HG03039 (cell line): ENCODE results near the gene AGXT.

ENCODE experiments used
- ATAC-seq: cut with Tn5 transposase; IDR thresholded peaks from one replicate; pipeline ENCODE4 v1.9.1; 2021; ENCODE audit warnings: mild to moderate bottlenecking, moderate library complexity; ENCODE audit not compliant: unreplicated experiment

The AGXT gene

GRCh38 chr2:240868286-240869108, at the start of gene AGXT:
Gene AGXT, plus strand, starts transcription at chr2:240868824. Its CDS starts 42 bp downstream, at chr2:240868866.
- ATAC-seq: no peak

GRCh38 chr2:240819126-240819857, 49.3 kb upstream of the AGXT start:
- ATAC-seq: no peak

- no peak for ATAC-seq
These were observed 48.6 kb upstream of the AGXT start, which contains the start of gene KIF1A for GRCh38 chr2:240819858-240820606. Gene KIF1A, minus strand, starts transcription at chr2:240820219. Its CDS starts 22,467 bp downstream, at chr2:240797752.

DNA sequence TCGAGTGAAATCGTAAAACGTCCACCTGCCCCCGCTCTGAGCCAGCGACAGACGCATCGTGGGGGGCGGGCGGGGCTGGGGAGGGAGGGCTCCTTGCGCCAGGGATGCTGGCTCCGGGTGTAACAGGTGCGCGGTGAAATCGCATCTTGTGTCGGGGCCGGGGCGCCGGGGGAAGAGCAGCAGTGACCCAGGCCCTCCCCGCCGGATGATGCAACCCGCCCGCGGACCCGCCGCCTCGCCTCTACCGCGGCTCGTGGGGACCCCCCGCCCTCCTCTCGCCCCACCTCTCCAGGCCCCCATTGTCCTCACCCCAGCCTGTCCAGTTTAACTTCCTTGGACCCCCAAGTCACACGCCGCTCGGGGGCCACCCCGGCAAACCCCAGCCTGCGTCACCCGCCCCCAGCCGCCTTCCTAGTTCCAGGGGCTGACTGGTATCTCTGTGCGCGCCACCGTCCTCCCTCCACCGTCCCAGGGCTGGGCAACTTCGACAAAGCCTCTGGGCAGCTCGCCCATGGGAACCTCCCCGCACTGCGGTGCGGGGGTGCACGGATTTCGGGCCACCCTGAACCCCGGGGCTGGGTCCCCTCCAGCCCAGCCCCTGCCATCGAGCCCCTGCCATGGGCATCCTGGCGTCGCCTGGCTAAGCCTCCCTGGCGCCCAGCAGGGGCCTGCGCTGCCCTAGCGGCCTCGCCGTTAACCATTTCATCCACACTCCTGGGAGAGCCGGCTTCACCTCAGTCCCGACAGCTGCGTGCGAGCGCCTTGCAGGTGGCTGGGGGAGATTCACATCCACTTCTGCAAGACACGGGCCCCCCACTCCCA, 47.8 kb upstream of the AGXT start:
- no peak for ATAC-seq

DNA sequence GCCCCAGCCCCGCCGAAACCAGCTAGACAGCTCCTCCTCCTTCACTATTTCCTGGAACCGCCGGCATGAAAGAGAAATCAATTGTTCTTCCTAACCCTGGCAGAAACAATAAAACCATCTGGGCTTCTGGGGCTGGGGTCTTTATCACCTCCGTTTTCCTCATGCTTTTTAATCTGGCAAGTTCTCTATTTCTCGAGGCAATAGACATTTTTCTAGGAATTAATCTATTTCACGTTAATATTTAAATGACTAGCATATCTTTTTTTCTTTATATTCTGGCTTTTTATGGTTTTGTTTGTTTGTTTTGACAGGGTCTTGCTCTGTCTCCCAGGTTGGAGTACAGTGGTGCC, 47.2 kb upstream of the AGXT start:
- ATAC-seq: no peak

DNA sequence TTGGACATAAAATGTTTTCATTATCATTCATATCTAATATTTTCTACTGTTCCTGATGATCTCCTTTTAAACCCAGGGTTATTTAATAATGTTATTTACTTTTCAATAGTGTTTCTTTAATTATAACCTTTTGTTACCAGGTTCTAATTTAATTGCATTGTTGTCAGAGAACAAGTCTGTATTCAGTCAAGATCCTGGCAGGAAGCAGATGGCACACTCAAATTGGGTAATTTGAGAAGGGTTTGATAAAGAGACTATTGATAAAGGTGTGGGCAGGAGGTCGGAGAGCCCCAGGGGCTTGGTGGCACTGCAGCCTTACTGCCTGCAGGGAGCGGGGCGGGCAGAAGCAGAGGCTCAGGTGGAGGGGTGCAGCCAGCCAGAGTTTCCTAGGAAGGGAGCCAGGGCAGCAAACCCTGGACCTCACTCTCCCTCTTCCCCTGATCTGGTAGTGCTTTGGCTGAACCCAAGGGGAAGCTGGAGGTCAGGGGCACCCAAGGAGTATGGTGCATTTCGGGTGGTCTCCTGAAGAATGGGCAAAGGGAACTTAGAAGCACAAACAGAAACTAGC, 46.3 kb upstream of the AGXT start:
- no peak for ATAC-seq

- no peak for ATAC-seq
These were observed 44.9 kb upstream of the AGXT start for GRCh38 chr2:240823449-240824336.

- ATAC-seq: no peak
These were observed 43.1 kb upstream of the AGXT start for GRCh38 chr2:240825476-240825875.

- ATAC-seq: no peak
These were observed 36.9 kb upstream of the AGXT start for GRCh38 chr2:240831594-240832204.

DNA sequence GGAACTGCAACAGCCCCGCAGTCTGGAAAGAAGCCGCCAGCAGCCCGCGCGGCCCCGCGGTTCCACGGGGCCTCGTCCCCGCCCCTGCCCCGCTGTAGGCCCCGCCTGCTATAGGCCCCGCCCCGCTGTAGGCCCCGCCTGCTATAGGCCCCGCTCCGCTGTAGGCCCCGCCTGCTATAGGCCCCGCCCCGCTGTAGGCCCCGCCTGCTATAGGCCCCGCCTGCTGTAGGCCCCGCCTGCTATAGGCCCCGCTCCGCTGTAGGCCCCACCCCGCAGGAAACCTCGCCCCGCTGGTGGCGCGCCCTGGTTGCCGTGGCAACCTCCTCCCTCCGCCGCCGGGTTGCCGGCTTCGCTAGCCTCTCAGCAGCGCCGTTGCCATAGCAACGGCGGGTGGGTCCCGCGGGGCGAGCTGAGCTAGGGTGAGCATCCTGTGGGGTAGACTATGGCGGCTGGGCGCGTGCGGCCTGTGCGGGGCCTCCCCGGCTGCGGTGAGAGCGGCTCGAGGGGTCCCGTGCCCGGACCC, 36.4 kb upstream of the AGXT start:
- ATAC-seq: peak; percentile 68

GRCh38 chr2:240832921-240833494, 35.6 kb upstream of the AGXT start:
- no peak for ATAC-seq

DNA sequence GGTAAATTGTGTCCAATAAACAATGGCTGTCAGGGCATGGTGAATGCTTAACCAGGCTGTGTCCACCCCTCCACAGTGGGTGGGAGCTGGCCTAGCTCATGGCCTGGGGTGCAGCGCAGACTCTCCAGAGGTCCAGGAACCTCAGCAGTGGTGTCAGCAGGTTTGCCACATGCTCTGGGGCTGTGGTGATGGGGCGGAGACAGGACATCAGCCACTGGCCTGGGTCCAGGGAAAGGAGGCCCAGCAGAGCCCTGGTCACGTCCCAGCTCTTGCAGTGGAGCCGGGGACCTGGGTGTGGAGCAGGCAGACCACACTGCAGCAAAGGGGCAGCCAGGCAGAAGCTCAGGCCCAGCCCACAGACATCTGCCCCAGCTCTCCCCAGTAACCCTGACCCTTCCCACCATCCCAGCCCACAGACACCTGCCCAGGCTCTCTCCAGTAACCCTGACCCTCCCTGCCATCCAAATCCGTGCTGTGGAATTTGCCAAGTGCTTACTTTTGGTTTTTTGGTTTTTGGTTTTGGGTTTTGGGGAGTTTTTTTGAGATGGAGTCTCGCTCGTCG, 34.8 kb upstream of the AGXT start:
- ATAC-seq: no peak

- ATAC-seq: no peak
These were observed 34.1 kb upstream of the AGXT start for GRCh38 chr2:240834377-240834975.

GRCh38 chr2:240835528-240835927, 33.1 kb upstream of the AGXT start:
- no peak for ATAC-seq

GRCh38 chr2:240836781-240837467, 31.7 kb upstream of the AGXT start:
- ATAC-seq: no peak

DNA sequence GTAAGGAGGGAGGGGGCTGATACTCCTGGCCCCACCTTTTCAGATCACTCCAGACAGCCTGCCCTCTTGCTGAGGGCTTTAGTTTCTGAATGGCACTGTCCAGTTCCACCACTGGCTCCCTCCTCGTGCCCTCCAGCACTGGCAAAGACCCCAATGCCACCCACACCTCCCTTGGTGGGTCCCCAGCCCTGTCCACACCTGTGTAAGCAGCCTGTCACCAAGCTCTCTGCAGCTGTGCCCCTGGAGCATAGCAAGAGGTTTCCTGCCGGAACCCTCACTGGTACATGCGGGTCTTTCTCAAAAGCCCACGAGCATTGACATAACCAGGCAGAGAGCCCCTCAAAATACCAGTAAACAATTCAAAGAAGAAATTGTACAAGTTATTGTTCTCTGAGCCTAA, 31.0 kb upstream of the AGXT start:
- ATAC-seq: no peak
